Astrocyte (in vitro differentiated cells and primary cell): Measurements from ENCODE around the gene NEK10.

ENCODE experiments used
- CTCF ChIP-seq: IDR thresholded peaks from 2 replicates; pipeline ENCODE4 v1.5.1; 2011; ENCODE audit warnings: low read depth, mild to moderate bottlenecking, inconsistent platforms, low read length, moderate library complexity; ENCODE audit not compliant: insufficient read depth
- EZH2 ChIP-seq: IDR thresholded peaks from 2 replicates; pipeline ENCODE4 v1.6.1; 2012; ENCODE audit warnings: mild to moderate bottlenecking, low read length, inconsistent platforms; ENCODE audit not compliant: insufficient read depth

GRCh38 chr3:27127195-27127594, 242.0 kb downstream of the NEK10 start:
- TF ChIP-seq CTCF (no peak), EZH2 (no peak)
